ENCODE measurements around the gene DTNA. TPM values are rescaled to one million over a fixed set of nuclear protein-coding genes. Genes with fewer than 3 reads are reported as not detected.
"Not testable (repeated sequence)": the region's sequence is repeated elsewhere in the genome, so short reads cannot be mapped to it uniquely, and the experiment has no call there.

The DTNA gene
- total RNA-seq, 3 donors from 2014 or later (not counting 1 experiment from before 2014, with no cell fraction given) = 0.33 TPM; not detected in 2

DNA sequence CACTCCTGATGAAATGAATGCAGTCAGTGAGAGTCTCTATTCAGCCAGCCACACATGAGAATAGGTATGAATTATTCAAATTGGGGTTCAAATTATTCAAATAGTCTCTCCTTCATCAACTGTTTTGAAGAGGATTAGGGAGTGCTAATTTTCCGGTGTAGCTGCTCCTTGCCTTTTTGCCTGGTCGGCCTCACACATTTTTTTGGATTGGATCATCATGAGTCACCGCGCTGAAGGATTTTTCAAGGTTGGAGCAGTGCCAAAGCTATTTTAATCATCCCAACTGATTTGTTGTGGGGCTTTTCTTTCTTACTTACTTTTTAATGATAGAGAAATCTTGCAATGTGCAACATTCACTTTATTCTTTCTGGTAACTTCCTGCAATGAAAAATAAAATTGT lies 2.4 kb upstream of the DTNA start:
- H3K36me3 Mint-ChIP-seq = no peaks in the 10 kb centered on the region
- intact Hi-C loops (cut with micrococcal nuclease) = no loop called here
- Histone ChIP-seq H3K36me3 (ENCODE audit: control insufficient read depth, insufficient read depth, low read length) (no peaks in the 10 kb centered on the region), H3K4me3 (ENCODE audit: low read length) (no peak overlapping the region), H3K27ac (ENCODE audit: low read length) (no peak overlapping the region), H3K4me1 (ENCODE audit: control insufficient read depth, insufficient read depth, low read length) (no peaks in the 10 kb centered on the region), H3K27me3 (ENCODE audit: control insufficient read depth, insufficient read depth, low read length) (peaks cover 14% of the 10 kb centered on the region), H3K9me3 (ENCODE audit: control insufficient read depth, insufficient read depth, low read length) (no peaks in the 10 kb centered on the region)
- no peak overlapping the region for H3K4me3 Mint-ChIP-seq
- no peaks in the 10 kb centered on the region for H3K4me1 Mint-ChIP-seq
- TF ChIP-seq, protein P1, sequence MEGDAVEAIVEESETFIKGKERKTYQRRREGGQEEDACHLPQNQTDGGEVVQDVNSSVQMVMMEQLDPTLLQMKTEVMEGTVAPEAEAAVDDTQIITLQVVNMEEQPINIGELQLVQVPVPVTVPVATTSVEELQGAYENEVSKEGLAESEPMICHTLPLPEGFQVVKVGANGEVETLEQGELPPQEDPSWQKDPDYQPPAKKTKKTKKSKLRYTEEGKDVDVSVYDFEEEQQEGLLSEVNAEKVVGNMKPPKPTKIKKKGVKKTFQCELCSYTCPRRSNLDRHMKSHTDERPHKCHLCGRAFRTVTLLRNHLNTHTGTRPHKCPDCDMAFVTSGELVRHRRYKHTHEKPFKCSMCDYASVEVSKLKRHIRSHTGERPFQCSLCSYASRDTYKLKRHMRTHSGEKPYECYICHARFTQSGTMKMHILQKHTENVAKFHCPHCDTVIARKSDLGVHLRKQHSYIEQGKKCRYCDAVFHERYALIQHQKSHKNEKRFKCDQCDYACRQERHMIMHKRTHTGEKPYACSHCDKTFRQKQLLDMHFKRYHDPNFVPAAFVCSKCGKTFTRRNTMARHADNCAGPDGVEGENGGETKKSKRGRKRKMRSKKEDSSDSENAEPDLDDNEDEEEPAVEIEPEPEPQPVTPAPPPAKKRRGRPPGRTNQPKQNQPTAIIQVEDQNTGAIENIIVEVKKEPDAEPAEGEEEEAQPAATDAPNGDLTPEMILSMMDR (IDR thresholded peaks at IDR 0.05) = no peak
- H3K9me3 Mint-ChIP-seq = no peaks in the 10 kb centered on the region
- WGBS (ENCODE audit: insufficient coverage) = 89% methylated on average over 4 of the region's 4 CpGs
- H3K27ac Mint-ChIP-seq = no peak overlapping the region
- peaks cover 32 to 67% of the 10 kb centered on the region in 2 donors for H3K27me3 Mint-ChIP-seq (ENCODE audit: low read depth in 2 of 2)
- no peak for DNase-seq
- ATAC-seq = no peak

DNA sequence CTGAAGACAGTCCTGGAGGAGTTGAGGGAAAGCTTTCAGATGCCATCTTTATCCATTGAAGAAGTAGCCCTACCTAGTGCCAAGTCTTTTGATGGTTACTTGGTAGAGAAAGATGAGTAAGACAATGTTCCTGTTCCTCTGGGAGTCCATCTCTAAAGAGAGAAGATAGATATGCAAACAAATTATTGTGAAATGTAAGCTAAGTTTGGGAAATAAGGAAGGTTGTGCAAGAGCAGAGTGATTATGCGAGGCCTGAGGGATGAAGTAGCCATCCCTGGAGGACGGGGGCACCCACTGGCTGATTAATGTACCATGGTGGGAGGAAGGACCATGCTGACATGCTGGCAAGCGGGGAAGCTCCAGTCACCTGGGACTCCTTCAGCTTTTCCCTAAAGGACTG lies 994 bp upstream of the DTNA start:
- TF ChIP-seq, protein P1 (IDR thresholded peaks at IDR 0.05) = no peak
- H3K27me3 ChIP-seq (ENCODE audit: control insufficient read depth, insufficient read depth, low read length) = peaks cover 12% of the 10 kb centered on the region
- H3K27ac Mint-ChIP-seq = no peak overlapping the region
- H3K4me1 ChIP-seq (ENCODE audit: control insufficient read depth, insufficient read depth, low read length) = no peaks in the 10 kb centered on the region
- H3K4me1 Mint-ChIP-seq = no peaks in the 10 kb centered on the region
- 84% methylated on average over 3 of the region's 3 CpGs for WGBS (ENCODE audit: insufficient coverage)
- ATAC-seq (no peak), DNase-seq (no peak)
- no peak overlapping the region for H3K27ac ChIP-seq (ENCODE audit: low read length)
- intact Hi-C loops (cut with micrococcal nuclease) = no loop called here
- H3K9me3 ChIP-seq (ENCODE audit: control insufficient read depth, insufficient read depth, low read length) = no peaks in the 10 kb centered on the region
- H3K36me3 ChIP-seq (ENCODE audit: control insufficient read depth, insufficient read depth, low read length) = no peaks in the 10 kb centered on the region
- H3K27me3 Mint-ChIP-seq (ENCODE audit: low read depth in 2 of 2) = peaks cover 24 to 68% of the 10 kb centered on the region in 2 donors
- no peak overlapping the region for H3K4me3 Mint-ChIP-seq
- no peaks in the 10 kb centered on the region for H3K36me3 Mint-ChIP-seq
- H3K4me3 ChIP-seq (ENCODE audit: low read length) = no peak overlapping the region
- no peaks in the 10 kb centered on the region for H3K9me3 Mint-ChIP-seq

DNA sequence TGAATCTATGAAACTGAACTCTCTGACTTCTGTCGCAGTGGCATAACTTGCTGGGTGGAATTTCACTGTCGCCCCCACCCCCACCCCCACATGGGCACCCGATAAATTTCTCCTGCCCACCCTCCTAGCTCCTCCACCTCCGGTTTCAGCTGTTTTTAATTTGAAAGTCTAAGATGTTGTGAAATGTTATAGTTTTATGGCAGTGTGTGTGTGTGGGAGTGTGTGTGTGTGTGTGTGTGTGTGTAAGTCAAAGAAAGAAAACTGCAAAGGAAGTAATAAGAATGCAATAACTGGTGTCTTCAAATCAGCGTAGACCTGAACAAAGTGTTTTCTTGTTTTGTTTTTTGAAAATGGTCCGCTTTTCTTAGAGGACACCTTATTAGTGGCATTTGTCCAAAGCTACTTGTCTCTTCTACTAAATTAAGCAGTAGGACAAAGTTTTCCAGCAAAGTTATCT lies 388 bp downstream of the DTNA start:
- H3K4me3 ChIP-seq (ENCODE audit: low read length) = no peak overlapping the region
- TF ChIP-seq, protein P1 (IDR thresholded peaks at IDR 0.05) = no peak
- Mint-ChIP-seq H3K4me3 (no peak overlapping the region), H3K9me3 (no peaks in the 10 kb centered on the region), H3K36me3 (no peaks in the 10 kb centered on the region), H3K4me1 (no peaks in the 10 kb centered on the region), H3K27ac (no peak overlapping the region), H3K27me3 (ENCODE audit: low read depth in 2 of 2) (peaks cover 21 to 60% of the 10 kb centered on the region in 2 donors)
- no peak for ATAC-seq
- intact Hi-C loops (cut with micrococcal nuclease) = no loop called here
- H3K4me1 ChIP-seq (ENCODE audit: control insufficient read depth, insufficient read depth, low read length) = no peaks in the 10 kb centered on the region
- 96% methylated on average over 3 of the region's 6 CpGs for WGBS (ENCODE audit: insufficient coverage)
- no peak overlapping the region for H3K27ac ChIP-seq (ENCODE audit: low read length)
- no peak for DNase-seq
- H3K36me3 ChIP-seq (ENCODE audit: control insufficient read depth, insufficient read depth, low read length) = no peaks in the 10 kb centered on the region
- peaks cover 10% of the 10 kb centered on the region for H3K27me3 ChIP-seq (ENCODE audit: control insufficient read depth, insufficient read depth, low read length)
- H3K9me3 ChIP-seq (ENCODE audit: control insufficient read depth, insufficient read depth, low read length) = no peaks in the 10 kb centered on the region

GRCh38 chr18:34710934-34711333 lies 836 bp downstream of the DTNA start:
- H3K4me3 Mint-ChIP-seq = no peak overlapping the region
- H3K9me3 ChIP-seq (ENCODE audit: control insufficient read depth, insufficient read depth, low read length) = no peaks in the 10 kb centered on the region
- H3K9me3 Mint-ChIP-seq = no peaks in the 10 kb centered on the region
- no peaks in the 10 kb centered on the region for H3K4me1 ChIP-seq (ENCODE audit: control insufficient read depth, insufficient read depth, low read length)
- H3K4me1 Mint-ChIP-seq = no peaks in the 10 kb centered on the region
- no peak overlapping the region for H3K27ac Mint-ChIP-seq
- no peaks in the 10 kb centered on the region for H3K36me3 Mint-ChIP-seq
- intact Hi-C loops (cut with micrococcal nuclease) = no loop called here
- no peak overlapping the region for H3K27ac ChIP-seq (ENCODE audit: low read length)
- 100% methylated on average over 1 of the region's 5 CpGs for WGBS (ENCODE audit: insufficient coverage)
- ATAC-seq (no peak), DNase-seq (no peak)
- peaks cover 10% of the 10 kb centered on the region for H3K27me3 ChIP-seq (ENCODE audit: control insufficient read depth, insufficient read depth, low read length)
- peaks cover 24 to 60% of the 10 kb centered on the region in 2 donors for H3K27me3 Mint-ChIP-seq (ENCODE audit: low read depth in 2 of 2)
- TF ChIP-seq, protein P1 (IDR thresholded peaks at IDR 0.05) = no peak
- H3K4me3 ChIP-seq (ENCODE audit: low read length) = no peak overlapping the region
- no peaks in the 10 kb centered on the region for H3K36me3 ChIP-seq (ENCODE audit: control insufficient read depth, insufficient read depth, low read length)

- H3K9me3 ChIP-seq (ENCODE audit: control insufficient read depth, insufficient read depth, low read length); H3K27ac Mint-ChIP-seq; intact Hi-C loops (cut with micrococcal nuclease); H3K4me1 Mint-ChIP-seq; H3K27me3 ChIP-seq (ENCODE audit: control insufficient read depth, insufficient read depth, low read length); DNase-seq; H3K36me3 Mint-ChIP-seq; H3K36me3 ChIP-seq (ENCODE audit: control insufficient read depth, insufficient read depth, low read length); ATAC-seq; H3K27ac ChIP-seq (ENCODE audit: low read length); H3K4me3 Mint-ChIP-seq; H3K4me3 ChIP-seq (ENCODE audit: low read length); H3K4me1 ChIP-seq (ENCODE audit: control insufficient read depth, insufficient read depth, low read length); H3K9me3 Mint-ChIP-seq: not testable (repeated sequence)
- 96% methylated on average over 14 of the region's 14 CpGs for WGBS (ENCODE audit: insufficient coverage)
- peaks cover 24 to 42% of the 10 kb centered on the region in 2 donors for H3K27me3 Mint-ChIP-seq (ENCODE audit: low read depth in 2 of 2)
Observed at GRCh38 chr18:34716111-34716510, 6.0 kb downstream of the DTNA start.

Measured in natural killer cell (primary cell).